NCI-H1105 treated with DMSO at 0.1 percent for 48 hours (cell line): ENCODE results near the gene ADI1.

Source experiments
- DNase-seq: peaks from one replicate; lab custom pipeline; 2025; lab: John Stamatoyannopoulos, UW

The ADI1 gene

GRCh38 chr2:3519255-3520205 lies at the start of gene ADI1:
Gene ADI1, minus strand, starts transcription at chr2:3519531. Its CDS starts 44 bp downstream, at chr2:3519487.
- DNase-seq: peak; percentile 59

- DNase-seq: no peak
Measured at GRCh38 chr2:3566806-3567205, 47.5 kb upstream of the ADI1 start.

- no peak for DNase-seq
Measured at GRCh38 chr2:3565117-3565516, 45.8 kb upstream of the ADI1 start.

- DNase-seq: no peak
Measured at GRCh38 chr2:3563521-3563976, 44.2 kb upstream of the ADI1 start.

- DNase-seq: peak; percentile 90
Measured at GRCh38 chr2:3558205-3559014, 39.1 kb upstream of the ADI1 start, which contains the start of gene RNASEH1. Gene RNASEH1, minus strand, starts transcription at chr2:3558333. Its CDS starts 73 bp downstream, at chr2:3558260.

- no peak for DNase-seq
Measured at GRCh38 chr2:3557639-3558204, 38.4 kb upstream of the ADI1 start.

- no peak for DNase-seq
Measured at GRCh38 chr2:3553946-3554345, 34.6 kb upstream of the ADI1 start.

- DNase-seq: no peak
Measured at GRCh38 chr2:3547915-3548314, 28.6 kb upstream of the ADI1 start.

GRCh38 chr2:3545788-3546478 lies 26.6 kb upstream of the ADI1 start:
- DNase-seq: no peak

GRCh38 chr2:3543023-3543683 lies 23.8 kb upstream of the ADI1 start:
- DNase-seq: no peak

- DNase-seq: no peak
Measured at GRCh38 chr2:3542107-3542506, 22.8 kb upstream of the ADI1 start.

- DNase-seq: no peak
Measured at GRCh38 chr2:3539836-3540235, 20.5 kb upstream of the ADI1 start.

- DNase-seq: no peak
Measured at GRCh38 chr2:3536682-3537632, 17.6 kb upstream of the ADI1 start.

GRCh38 chr2:3535794-3536681 lies 16.7 kb upstream of the ADI1 start:
- no peak for DNase-seq

- no peak for DNase-seq
Measured at GRCh38 chr2:3535467-3535793, 16.1 kb upstream of the ADI1 start.

GRCh38 chr2:3534251-3534814 lies 15.0 kb upstream of the ADI1 start:
- no peak for DNase-seq

GRCh38 chr2:3533836-3534235 lies 14.5 kb upstream of the ADI1 start:
- DNase-seq: no peak

- DNase-seq: no peak
Measured at GRCh38 chr2:3532941-3533340, 13.6 kb upstream of the ADI1 start.
